ENCODE measurements around the gene WFDC12.
A peak's percentile ranks its signal among the peaks of the same experiment; 100 is the strongest.

The WFDC12 gene

GRCh38 chr20:45115386-45115774 lies 8.9 kb downstream of the WFDC12 start:
- H3K27ac ChIP-seq, result no peak overlapping the region
- TF ChIP-seq CTCF (IDR thresholded peaks at IDR 0.05) (no peak), ZFX (IDR thresholded peaks at IDR 0.05; ENCODE audit: borderline replicate concordance) (no peak)

GRCh38 chr20:45114465-45115385 lies 9.5 kb downstream of the WFDC12 start, which contains the start of gene WFDC5:
WFDC5 (minus strand) TSS chr20:45115174; CDS start chr20:45115083, 91 bp downstream.
- TF ChIP-seq CTCF (IDR thresholded peaks at IDR 0.05) (no peak), ZFX (IDR thresholded peaks at IDR 0.05; ENCODE audit: borderline replicate concordance) (no peak)
- H3K27ac ChIP-seq, result no peak within 1 kb of the TSS

DNA sequence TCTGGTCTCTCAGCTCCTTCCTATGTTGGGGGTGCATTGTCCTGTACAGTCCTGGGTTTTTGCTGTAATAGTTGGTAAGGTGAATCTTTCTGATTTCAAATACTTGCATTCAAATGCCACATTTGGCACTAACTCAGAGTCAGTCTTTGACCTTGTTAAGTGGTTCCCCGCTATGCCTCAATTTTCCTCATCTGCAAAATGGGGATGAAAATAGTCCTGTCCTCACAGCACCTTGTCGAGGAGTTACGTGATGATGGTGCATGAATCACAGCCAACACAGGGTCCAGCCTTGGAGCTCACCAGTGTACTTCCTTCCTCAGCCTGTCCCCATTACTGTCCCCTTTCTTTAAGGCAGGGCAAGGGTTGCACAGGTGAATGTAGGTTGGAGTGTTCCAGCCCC lies 10.4 kb downstream of the WFDC12 start:
- H3K27ac ChIP-seq, result no peak overlapping the region
- TF ChIP-seq CTCF (IDR thresholded peaks at IDR 0.05), result no peak
- TF ChIP-seq ZFX (IDR thresholded peaks at IDR 0.05; ENCODE audit: borderline replicate concordance), result no peak

- no peak overlapping the region for H3K27ac ChIP-seq
- TF ChIP-seq ZFX (IDR thresholded peaks at IDR 0.05; ENCODE audit: borderline replicate concordance), result no peak
- TF ChIP-seq CTCF (IDR thresholded peaks at IDR 0.05), result no peak
These were observed 11.5 kb downstream of the WFDC12 start for GRCh38 chr20:45112754-45113153.

- H3K27ac ChIP-seq, result no peak overlapping the region
- TF ChIP-seq ZFX (IDR thresholded peaks at IDR 0.05; ENCODE audit: borderline replicate concordance), result no peak
- TF ChIP-seq CTCF (IDR thresholded peaks at IDR 0.05), result peak; percentile 77
These were observed 12.3 kb downstream of the WFDC12 start for GRCh38 chr20:45111799-45112471.

GRCh38 chr20:45111285-45111684 lies 13.0 kb downstream of the WFDC12 start:
- H3K27ac ChIP-seq, result no peak overlapping the region
- TF ChIP-seq ZFX (IDR thresholded peaks at IDR 0.05; ENCODE audit: borderline replicate concordance) (no peak), CTCF (IDR thresholded peaks at IDR 0.05) (no peak)

- no peak overlapping the region for H3K27ac ChIP-seq
- TF ChIP-seq CTCF (IDR thresholded peaks at IDR 0.05) (no peak), ZFX (IDR thresholded peaks at IDR 0.05; ENCODE audit: borderline replicate concordance) (no peak)
These were observed 14.0 kb downstream of the WFDC12 start for GRCh38 chr20:45110301-45110700.

Data from 22Rv1 (cell line).